Neural cell (in vitro differentiated cells): Measurements from ENCODE around the gene RALGAPB. TPM values are rescaled to one million over a fixed set of nuclear protein-coding genes. Genes with fewer than 3 reads are reported as not detected.

ENCODE experiments used
- H2AFZ ChIP-seq: fragments of 200-600, 300-800 bp; sonication (generic), shearing (Covaris generic); 2 replicates; pipeline ENCODE4 v1.6.0; 2014; ENCODE audit warnings: low read depth, mild to moderate bottlenecking, antibody characterized with exemption, low read length, moderate library complexity
- H3F3A ChIP-seq: fragments of 200-600 bp; shearing (Covaris generic); 2 replicates; pipeline ENCODE4 v1.6.1; 2016; ENCODE audit warnings: mild to moderate bottlenecking, moderate library complexity, mixed read lengths, antibody characterized with exemption, low read length; ENCODE audit not compliant: insufficient read depth, poor library complexity, severe bottlenecking
- H3K27ac ChIP-seq: fragments of 200-600, 300-800 bp; sonication (generic), shearing (Covaris generic); 2 replicates; pipeline ENCODE4 v1.5.1; 2014; ENCODE audit warnings: mild to moderate bottlenecking, low read length, moderate library complexity
- H3K27me3 ChIP-seq: fragments of 300-800, 200-600 bp; sonication (generic), shearing (Covaris generic); 2 replicates; pipeline ENCODE4 v1.6.0; 2014; ENCODE audit warnings: mild to moderate bottlenecking, low read depth, low read length, moderate library complexity; ENCODE audit not compliant: insufficient read depth
- H3K36me3 ChIP-seq: fragments of 300-800, 200-600 bp; sonication (generic), shearing (Covaris generic); 2 replicates; pipeline ENCODE4 v1.5.1; 2014; ENCODE audit warnings: mild to moderate bottlenecking, antibody characterized with exemption, low read length, moderate library complexity; ENCODE audit not compliant: insufficient read depth
- H3K4me2 ChIP-seq: fragments of 300-800, 200-600 bp; sonication (generic), shearing (Covaris generic); 2 replicates; pipeline ENCODE4 v1.6.0; 2014; ENCODE audit warnings: mild to moderate bottlenecking, low read length
- H3K4me3 ChIP-seq: fragments of 300-800, 200-600 bp; sonication (generic), shearing (Covaris generic); 2 replicates; pipeline ENCODE4 v1.5.1; 2014; ENCODE audit warnings: mild to moderate bottlenecking, low read length, moderate library complexity
- H3K79me2 ChIP-seq: fragments of 200-600 bp; shearing (Covaris generic); replicated peaks from 2 replicates; pipeline ENCODE4 v1.6.0; 2014; ENCODE audit warnings: mild to moderate bottlenecking, low read length, moderate library complexity; ENCODE audit not compliant: insufficient read depth
- H3K9ac ChIP-seq: fragments of 300-800, 200-600 bp; sonication (generic), shearing (Covaris generic); 2 replicates; pipeline ENCODE4 v1.6.1; 2016; ENCODE audit warnings: mild to moderate bottlenecking, low read length, mixed read lengths
- H3K9me2 ChIP-seq: fragments of 200-600 bp; shearing (Covaris generic); 2 replicates; pipeline ENCODE4 v1.6.1; 2016; ENCODE audit warnings: mild to moderate bottlenecking, low read length, mixed read lengths; ENCODE audit not compliant: insufficient read depth
- H3K9me3 ChIP-seq: fragments of 200-600, 300-800 bp; sonication (generic), shearing (Covaris generic); 2 replicates; pipeline ENCODE4 v1.6.1; 2016; ENCODE audit warnings: mild to moderate bottlenecking, mixed run types, low read length, moderate library complexity, mixed read lengths
- H4K20me1 ChIP-seq: fragments of 200-600 bp; shearing (Covaris generic); 2 replicates; pipeline ENCODE4 v1.6.1; 2016; ENCODE audit warnings: mild to moderate bottlenecking, mixed run types; ENCODE audit not compliant: insufficient read depth
- CTCF ChIP-seq: fragments of 450-650 bp; IDR thresholded peaks from 2 replicates; pipeline ENCODE4 v1.5.1; 2014; ENCODE audit warnings: antibody characterized with exemption, mild to moderate bottlenecking, moderate library complexity; ENCODE audit not compliant: poor library complexity, severe bottlenecking
- EP300 ChIP-seq: fragments of 450-650 bp; conservative IDR thresholded peaks from 2 replicates; pipeline ENCODE4 v1.6.1; 2014; ENCODE audit warnings: antibody characterized with exemption, mild to moderate bottlenecking, moderate library complexity; ENCODE audit not compliant: poor library complexity, severe bottlenecking
- EZH2 ChIP-seq: fragments of 200-600, 300-800 bp; shearing (Covaris generic), sonication (generic); IDR thresholded peaks from 2 replicates; pipeline ENCODE4 v1.6.1; 2014; ENCODE audit warnings: antibody characterized with exemption, low read length, borderline replicate concordance, mild to moderate bottlenecking; ENCODE audit not compliant: insufficient read depth, poor library complexity, severe bottlenecking
- MXI1 ChIP-seq: fragments of 450-650 bp; conservative IDR thresholded peaks from 2 replicates; pipeline ENCODE4 v1.6.1; 2014; ENCODE audit warnings: antibody characterized with exemption, mild to moderate bottlenecking; ENCODE audit not compliant: poor library complexity, severe bottlenecking
- POLR2AphosphoS5 ChIP-seq: IDR thresholded peaks from 2 replicates; pipeline ENCODE4 v1.6.1; 2012
- RAD21 ChIP-seq: fragments of 450-650 bp; conservative IDR thresholded peaks from 2 replicates; pipeline ENCODE4 v1.6.1; 2014; ENCODE audit warnings: antibody characterized with exemption, mild to moderate bottlenecking, moderate library complexity
- SMC3 ChIP-seq: fragments of 450-650 bp; conservative IDR thresholded peaks from 2 replicates; pipeline ENCODE4 v1.6.1; 2014; ENCODE audit warnings: antibody characterized with exemption, mild to moderate bottlenecking, moderate library complexity; ENCODE audit not compliant: poor library complexity
- TAF1 ChIP-seq: IDR thresholded peaks from 2 replicates; pipeline ENCODE4 v1.6.1; 2012; ENCODE audit warnings: low read depth
- polyA plus RNA-seq: library from polyadenylated mRNA; depleted of rRNA; stranded (reverse); fragments of >200 nt; gene quantifications from 2 replicates; pipeline ENCODE4 v1.2.3, GENCODE V29; 2014
- TF ChIP-seq, protein P1 (sequence below): IDR thresholded peaks from 2 replicates; pipeline ENCODE4 v1.6.1; 2012; ENCODE audit warnings: borderline replicate concordance

RALGAPB gene
- polyA plus RNA-seq, 1 donor from 2014 or later, result 30.0 TPM

DNA sequence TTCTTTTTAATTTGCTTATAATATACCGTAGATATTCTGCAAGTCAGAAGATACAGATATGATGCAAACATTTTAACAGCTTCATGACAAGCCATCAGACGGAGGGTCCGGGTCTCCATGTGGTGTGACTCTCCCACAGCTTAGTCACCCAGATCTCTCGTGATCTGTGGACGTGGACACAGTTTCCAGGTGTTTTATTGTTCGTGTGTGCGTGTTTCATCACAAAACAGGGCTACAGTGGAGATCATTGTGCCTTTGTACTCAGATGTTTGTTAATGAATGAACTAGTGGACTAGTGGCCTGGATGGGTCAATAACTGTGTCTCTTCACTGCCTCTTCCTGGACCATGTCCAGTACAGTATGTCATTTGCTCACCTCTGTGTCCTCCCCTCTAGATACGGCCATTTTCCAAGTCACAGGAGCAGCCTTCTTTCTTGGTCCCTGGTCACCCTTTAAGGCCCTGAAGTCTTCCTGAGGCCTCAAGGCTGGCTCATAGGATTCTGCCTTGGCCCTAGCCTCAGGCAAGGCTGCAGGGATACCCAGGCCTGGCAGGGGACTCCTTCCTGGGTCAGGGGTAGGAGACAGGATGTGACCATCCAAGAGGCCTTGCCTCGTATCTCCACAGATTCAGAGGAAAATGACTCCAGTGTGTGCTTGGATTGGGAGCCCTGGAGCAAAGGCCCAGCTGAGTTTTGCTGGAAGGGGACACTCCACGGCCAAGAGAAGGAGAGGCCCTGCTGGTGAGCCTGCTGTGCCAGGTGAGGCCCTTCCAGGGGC, 112.9 kb downstream of the RALGAPB start:
- Histone ChIP-seq H4K20me1 (no peaks in the 10 kb centered on the region), H3K4me2 (no peak overlapping the region), H3K36me3 (no peaks in the 10 kb centered on the region), H3K9me2 (no peaks in the 10 kb centered on the region), H3K27ac (no peak overlapping the region), H3F3A (no peaks in the 10 kb centered on the region), H2AFZ (no peak overlapping the region), H3K79me2 (no peaks in the 10 kb centered on the region), H3K4me3 (no peak overlapping the region), H3K9ac (no peak overlapping the region), H3K27me3 (no peaks in the 10 kb centered on the region), H3K9me3 (no peaks in the 10 kb centered on the region)
- TF ChIP-seq RAD21 (no peak), SMC3 (no peak), MXI1 (no peak), CTCF (no peak), EZH2 (no peak), POLR2AphosphoS5 (no peak), EP300 (no peak)

GRCh38 chr20:38586181-38586525, 113.5 kb downstream of the RALGAPB start:
- Histone ChIP-seq H3K27ac (no peak overlapping the region), H3K4me3 (no peak overlapping the region), H4K20me1 (no peaks in the 10 kb centered on the region), H3K9ac (no peak overlapping the region), H3F3A (no peaks in the 10 kb centered on the region), H3K4me2 (no peak overlapping the region), H3K9me2 (no peaks in the 10 kb centered on the region), H3K36me3 (no peaks in the 10 kb centered on the region), H3K27me3 (no peaks in the 10 kb centered on the region), H2AFZ (no peak overlapping the region), H3K79me2 (no peaks in the 10 kb centered on the region), H3K9me3 (no peaks in the 10 kb centered on the region)
- no peak for TF ChIP-seq TAF1
- TF ChIP-seq POLR2AphosphoS5, result no peak
- TF ChIP-seq RAD21, result no peak
- TF ChIP-seq MXI1, result no peak
- no peak for TF ChIP-seq SMC3
- TF ChIP-seq, protein P1, sequence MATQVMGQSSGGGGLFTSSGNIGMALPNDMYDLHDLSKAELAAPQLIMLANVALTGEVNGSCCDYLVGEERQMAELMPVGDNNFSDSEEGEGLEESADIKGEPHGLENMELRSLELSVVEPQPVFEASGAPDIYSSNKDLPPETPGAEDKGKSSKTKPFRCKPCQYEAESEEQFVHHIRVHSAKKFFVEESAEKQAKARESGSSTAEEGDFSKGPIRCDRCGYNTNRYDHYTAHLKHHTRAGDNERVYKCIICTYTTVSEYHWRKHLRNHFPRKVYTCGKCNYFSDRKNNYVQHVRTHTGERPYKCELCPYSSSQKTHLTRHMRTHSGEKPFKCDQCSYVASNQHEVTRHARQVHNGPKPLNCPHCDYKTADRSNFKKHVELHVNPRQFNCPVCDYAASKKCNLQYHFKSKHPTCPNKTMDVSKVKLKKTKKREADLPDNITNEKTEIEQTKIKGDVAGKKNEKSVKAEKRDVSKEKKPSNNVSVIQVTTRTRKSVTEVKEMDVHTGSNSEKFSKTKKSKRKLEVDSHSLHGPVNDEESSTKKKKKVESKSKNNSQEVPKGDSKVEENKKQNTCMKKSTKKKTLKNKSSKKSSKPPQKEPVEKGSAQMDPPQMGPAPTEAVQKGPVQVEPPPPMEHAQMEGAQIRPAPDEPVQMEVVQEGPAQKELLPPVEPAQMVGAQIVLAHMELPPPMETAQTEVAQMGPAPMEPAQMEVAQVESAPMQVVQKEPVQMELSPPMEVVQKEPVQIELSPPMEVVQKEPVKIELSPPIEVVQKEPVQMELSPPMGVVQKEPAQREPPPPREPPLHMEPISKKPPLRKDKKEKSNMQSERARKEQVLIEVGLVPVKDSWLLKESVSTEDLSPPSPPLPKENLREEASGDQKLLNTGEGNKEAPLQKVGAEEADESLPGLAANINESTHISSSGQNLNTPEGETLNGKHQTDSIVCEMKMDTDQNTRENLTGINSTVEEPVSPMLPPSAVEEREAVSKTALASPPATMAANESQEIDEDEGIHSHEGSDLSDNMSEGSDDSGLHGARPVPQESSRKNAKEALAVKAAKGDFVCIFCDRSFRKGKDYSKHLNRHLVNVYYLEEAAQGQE, result no peak
- TF ChIP-seq EP300, result no peak
- TF ChIP-seq EZH2, result no peak
- no peak for TF ChIP-seq CTCF
